T-helper 2 cell (primary cell): ENCODE results near the gene RNF225.
"Not testable (repeated sequence)": the region's sequence is repeated elsewhere in the genome, so short reads cannot be mapped to it uniquely, and the experiment has no call there.

Source experiments
- DNase-seq, 5 experiments: peaks; one replicate each; pipeline versions ENCODE4 v3.0.0 to v3.0.0-alpha.2; 2012 to 2022

RNF225 gene

DNA sequence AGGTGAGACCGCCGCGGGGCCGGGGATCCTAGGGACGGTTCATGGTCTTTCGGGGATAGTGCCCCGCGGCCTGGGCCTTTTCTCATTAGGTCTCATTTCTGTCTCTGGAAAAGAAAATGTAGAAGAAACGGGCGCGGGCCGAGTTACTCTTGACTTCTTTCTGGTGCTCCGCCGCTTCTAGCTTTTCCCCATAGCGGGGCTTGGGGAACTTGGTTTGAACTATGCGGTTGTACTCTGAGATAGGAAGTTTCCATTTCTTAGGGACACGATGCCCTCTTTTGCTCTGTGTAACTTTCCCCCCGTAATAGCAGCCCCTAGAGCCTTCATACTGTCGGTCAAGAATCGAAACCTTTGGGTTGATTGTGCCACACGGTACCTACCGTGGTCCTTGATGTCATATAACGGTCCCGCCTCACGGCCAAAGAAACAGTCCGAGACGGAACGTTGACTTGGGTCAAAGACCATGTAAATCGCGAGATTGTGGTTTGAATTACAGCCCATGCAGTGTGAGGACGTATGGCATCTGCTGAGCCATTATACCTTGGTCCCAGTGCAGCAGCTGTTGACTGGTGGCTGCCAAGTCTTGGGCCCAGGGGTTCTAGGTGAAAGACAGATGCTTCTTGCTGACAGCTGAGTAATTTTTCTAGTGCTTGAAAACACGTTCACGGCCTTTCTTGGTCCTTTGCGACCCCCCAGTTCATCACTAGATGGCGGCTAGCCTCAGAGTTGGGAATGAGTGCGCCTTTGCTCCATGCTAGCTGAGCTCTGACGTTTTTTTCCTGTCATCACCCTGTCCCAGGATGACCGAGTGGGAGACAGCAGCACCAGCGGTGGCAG lies 7.9 kb upstream of the RNF225 start:
- DNase-seq, result no peak

DNA sequence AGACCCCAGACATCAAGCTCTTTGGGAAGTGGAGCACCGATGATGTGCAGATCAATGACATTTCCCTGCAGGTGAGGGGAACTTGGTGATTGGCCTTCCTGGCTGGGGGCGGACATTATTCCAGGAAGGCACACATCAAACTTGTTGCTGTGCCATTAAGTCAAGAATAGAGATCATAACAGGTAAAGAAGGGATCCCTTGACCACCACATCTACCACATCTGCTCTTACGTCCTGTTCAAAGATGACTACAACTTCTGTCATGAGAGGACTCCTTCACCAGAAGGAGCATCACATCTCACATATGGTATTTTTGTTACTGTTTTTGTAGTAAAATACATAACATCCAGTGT lies 7.3 kb upstream of the RNF225 start:
- peak in 1 of 5 experiments; percentile 27 for DNase-seq

GRCh38 chr19:58392945-58393724 lies 2.3 kb upstream of the RNF225 start:
- no peak for DNase-seq

GRCh38 chr19:58393725-58394033 lies 1.8 kb upstream of the RNF225 start:
- no peak for DNase-seq

DNA sequence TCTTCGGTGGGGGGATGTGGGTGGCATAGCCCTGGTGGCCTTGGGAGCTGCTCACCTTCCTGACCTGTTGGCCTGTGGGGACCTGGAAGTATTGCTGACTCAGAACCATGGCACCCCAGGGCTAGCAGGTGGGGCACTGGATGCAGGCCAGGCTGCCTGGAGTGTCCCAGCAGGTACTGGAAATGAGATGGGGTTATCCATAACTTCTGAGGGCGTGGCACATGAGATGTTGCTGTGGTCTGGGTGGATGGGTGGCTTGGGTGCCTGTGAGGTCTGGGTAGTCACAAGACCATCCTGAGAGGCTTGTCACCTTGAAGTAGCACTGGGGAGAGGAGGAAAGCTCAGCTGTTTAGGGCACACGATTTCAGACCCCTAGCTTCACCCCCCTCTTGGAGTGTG lies 636 bp upstream of the RNF225 start:
- no peak for DNase-seq

- DNase-seq, result no peak
Measured at GRCh38 chr19:58395979-58396627, 647 bp downstream of the RNF225 start.

DNA sequence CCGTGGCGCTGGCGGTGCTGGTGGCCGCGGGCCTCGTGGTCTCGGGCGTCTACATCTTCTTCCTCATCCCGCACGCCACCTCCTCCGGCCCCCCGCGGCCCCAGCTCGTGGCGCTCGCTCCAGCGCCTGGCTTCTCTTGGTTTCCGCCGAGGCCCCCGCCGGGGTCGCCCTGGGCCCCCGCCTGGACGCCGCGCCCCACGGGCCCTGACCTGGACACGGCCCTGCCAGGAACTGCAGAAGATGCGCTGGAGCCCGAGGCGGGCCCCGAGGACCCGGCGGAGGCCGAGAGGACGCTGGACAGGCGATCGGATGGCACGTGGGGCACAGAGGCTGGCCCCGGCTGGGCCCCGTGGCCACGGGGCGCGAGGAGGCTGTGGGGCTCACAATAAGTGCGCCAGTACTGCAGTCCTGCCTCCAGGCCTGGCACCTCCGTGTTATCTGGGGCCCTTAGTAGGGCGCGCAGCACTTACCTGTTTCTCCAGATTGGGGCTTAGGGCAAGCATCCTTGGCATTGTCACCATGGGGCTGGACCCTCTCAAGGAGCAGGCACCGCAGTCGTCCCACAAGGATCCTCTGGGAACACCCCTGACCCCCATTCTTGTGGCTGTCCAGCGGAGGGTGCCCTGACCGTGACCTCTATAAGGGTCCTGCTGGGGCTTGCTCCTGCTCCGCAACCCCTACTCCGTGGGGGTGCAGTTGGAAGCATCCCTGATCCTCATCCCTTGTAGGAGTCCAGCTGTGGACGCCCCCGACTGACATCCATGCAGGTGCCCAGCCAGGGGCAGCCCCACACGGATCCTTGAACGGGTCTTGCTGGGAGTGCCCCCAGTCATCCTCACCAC lies 1.5 kb downstream of the RNF225 start:
- DNase-seq, result no peak

DNA sequence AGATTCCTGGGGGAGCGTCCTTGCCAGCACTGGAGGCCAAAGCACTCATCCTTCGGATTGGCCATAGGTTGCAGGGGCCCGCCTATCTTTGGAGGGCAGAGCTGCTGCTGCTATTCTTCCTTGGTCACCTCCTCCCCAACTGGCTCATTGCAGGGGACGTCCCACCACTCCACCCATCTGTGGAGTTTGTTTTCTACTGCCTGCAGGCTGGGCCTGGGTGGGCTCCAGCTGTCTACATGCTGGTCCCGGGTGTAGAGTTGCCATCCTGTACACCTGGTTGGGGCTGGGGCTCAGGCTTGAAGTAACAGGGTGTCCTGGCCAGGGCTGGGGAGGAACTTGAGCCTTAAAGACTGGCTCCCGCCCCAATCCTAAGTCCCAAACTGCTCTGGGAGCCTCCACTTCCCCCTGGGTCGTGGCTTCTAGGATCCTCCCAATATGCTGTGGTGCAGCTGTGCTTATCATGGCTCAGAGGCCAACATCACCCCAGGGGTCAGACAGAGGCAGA lies 2.1 kb downstream of the RNF225 start:
- DNase-seq, result no peak

DNA sequence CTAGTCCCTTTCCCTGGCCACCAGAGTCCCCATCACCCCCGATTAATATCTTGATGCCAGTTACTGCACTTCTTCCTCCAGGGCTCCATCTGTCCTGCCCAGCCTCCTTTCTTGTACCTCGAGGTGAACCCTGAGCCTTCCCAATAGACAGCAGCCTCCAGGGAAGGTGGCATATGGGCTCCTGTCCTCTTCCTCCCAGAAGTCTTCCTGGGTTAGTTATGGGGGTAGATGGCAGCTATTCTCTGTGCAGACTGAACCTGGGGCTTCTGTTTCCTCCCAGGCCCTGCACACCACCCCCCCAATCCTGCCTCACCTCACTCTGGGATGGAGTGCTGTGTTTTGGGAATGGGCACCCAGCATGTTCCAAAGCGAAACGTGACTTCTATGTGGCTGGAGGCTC lies 2.6 kb downstream of the RNF225 start:
- no peak for DNase-seq

DNA sequence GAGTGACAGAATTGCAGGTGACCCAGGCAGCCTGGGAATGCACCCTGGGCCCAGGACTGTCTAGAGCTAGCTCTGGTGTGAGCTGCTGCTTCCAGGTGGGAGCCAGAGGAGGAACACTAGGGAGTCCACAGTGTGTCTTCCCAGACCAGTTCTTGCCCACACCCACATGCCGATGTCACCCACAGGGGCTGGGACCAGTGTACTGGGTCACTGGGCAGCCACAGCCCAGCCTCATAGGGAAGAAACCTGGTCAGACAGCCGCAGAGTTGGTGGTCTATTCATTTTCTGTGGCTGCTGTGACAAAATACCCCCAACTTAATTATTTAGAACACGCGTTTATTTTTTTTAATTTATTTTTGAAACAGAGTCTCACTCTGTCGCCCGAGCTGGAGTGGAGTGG lies 3.1 kb downstream of the RNF225 start:
- DNase-seq, result no peak

DNA sequence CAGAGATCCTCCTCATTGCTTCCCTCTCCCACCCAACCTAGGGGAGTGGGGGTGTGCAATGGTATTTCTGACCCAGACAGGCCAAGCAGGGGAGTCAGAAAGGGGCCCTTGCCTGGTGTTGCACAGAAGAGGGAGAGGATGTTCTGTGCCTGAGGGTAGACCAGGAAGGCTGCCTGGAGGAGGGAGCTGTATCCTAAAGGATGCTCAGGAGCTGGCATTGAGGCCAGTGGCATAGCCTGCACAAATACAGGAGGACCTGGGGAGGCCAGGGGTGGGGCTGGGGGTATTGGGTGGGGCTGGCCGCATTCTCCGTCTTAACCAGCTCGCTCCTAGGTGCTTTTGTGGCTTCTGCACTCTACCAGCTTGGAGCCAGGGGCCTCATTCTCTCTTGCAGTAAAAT lies 4.4 kb downstream of the RNF225 start:
- DNase-seq, result no peak

GRCh38 chr19:58400316-58400915 lies 5.0 kb downstream of the RNF225 start:
- DNase-seq, result no peak

DNA sequence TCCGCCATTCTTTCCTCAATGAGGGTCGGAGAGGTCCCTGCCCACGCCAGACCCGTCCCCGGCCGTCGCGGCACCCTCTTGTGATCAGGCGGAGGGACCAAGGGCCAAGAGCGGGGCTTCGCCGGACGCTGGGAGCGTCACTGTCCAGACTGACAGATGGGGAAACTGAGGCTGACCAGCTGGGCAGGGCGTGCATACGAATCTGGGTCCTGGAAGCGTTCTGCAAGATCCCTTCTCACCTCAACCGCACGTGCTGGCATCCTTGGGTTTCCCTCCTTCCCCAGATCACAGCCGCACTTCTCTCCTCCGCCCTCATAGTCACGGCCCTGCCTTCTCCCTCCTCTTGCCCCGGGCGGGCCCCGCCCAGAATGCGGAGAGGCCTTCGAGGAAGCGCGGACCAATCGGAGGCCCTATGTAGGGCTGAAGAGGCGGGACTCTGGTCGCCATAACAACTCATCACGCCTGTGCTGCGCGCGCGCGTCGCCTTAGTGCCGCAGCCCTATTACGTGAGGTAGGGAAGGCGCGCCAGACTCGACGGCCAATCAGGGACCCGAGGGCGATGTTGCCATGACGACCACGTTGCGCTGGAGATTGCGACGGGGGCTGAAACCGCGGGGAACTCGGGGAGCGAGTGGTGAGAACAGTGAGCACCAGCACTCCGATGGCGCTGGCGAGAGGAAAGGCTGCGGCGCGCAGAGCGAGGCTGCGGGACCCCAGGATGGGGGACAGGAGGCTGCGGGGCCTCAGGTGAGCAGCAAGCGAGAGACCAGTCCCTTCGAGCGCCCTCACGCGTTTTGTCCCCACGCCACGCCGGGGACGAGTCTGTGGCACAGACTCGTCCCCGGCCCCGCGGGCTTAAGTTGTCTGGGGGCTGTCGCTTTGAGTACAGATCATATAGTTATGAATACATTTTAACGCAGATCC lies 5.7 kb downstream of the RNF225 start:
- DNase-seq, result peak; percentile 95 to 100 (median 99)

DNA sequence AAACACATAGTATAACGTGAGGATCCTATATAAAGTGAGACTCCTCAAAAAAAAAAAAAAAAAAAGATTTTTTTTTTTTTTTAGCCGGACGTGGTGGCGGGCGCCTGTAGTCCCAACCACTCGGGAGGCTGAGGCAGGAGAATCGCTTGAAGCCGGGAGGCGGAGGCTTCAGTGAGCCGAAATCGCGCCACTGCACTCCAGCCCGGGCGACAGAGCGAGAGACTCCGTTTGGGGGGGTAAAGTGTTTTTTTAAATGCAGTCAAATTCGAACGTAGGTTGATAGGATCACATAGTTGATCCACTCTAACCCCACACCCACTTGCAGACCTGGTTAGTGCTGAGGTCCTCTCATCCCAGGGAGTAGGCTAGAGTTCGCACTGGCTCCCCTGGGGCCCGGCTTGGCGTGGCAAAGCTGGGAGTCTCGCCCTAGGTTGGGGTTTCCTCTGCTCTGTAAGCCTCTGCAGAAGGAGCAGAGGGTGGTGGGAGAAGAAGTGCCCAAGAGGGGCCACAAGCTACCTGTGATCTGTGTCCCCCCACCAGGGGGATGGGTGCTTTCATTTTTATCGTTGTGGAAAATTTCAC lies 6.5 kb downstream of the RNF225 start:
- no peak for DNase-seq

DNA sequence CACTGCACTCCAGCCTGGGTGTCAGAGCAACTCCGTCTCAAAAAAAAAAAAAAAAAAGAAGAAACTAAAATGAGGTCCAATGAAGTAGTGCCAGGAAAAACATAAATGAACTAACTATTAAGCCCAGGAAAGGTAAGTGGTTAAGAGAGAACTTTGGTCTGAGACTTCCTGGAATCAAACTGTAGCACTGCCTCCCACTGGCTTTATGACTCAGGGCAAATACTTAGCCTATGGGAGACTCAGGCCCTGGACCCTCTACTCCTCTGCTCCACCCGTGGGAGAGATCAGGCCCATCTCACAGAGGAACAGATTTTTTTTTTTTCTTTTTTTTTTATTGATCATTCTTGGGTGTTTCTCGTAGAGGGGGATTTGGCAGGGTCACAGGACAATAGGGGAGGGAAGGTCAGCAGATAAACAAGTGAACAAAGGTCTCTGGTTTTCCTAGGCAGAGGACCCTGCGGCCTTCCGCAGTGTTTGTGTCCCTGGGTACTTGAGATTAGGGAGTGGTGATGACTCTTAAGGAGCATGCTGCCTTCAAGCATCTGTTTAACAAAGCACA lies 8.5 kb downstream of the RNF225 start:
- DNase-seq, result not testable (repeated sequence)

- DNase-seq, result no peak
Measured at GRCh38 chr19:58406818-58407657, 11.6 kb downstream of the RNF225 start.

- DNase-seq, result no peak
Measured at GRCh38 chr19:58407658-58408151, 12.2 kb downstream of the RNF225 start.

DNA sequence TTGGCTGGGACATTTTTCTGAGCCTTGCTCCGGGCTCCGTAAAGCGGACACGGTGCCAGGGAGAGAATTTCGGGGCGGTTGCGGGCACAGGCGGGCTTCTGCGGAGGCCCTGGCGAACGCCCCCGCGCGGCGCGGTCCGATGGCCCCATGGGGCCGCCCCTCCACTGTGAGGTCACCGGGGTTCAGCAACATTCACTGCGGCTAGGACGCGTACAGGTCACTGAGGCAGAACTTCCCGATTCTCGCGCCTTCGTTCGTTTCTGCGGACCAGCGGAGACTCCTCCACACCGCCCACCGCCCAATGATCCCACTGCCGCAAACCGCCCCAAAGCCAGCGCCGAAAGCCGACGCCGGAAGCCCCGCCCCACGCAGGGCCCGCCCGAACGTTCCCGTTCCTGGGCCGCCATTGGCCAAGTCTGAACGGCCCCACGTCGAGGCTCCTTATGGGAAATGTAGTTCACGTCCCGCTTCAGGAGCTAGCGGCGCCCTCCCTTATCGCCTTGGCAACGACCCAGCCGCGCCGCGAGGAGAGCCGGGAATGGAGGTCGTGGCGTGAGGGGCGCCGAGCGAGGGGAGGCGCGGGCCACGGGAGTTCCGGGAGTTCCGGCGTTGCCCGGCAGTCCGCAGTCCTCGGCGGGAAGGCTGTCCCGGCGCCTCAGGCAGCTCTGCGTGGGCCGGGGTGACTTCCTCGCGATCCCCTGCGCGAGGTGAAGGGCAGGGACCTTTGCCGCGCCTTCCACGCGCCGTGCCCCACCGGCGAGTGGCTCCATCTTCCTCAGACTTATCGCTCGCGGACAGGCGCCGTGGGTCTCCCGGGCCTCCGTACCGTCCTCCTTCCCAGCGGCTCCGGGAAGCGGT lies 12.9 kb downstream of the RNF225 start, which contains the start of gene ZNF584:
TSS of gene ZNF584 (plus strand) at position 498 of the 858 bp plus-strand sequence. CDS start 499 bp downstream, outside the sequence.
- peak; percentile 87 to 95 (median 90) for DNase-seq
